Calu3 (cell line): Measurements from ENCODE around the gene SLC4A9. TPM values are rescaled to one million over a fixed set of nuclear protein-coding genes. Genes with fewer than 3 reads are reported as not detected.

Experiments
- BruUV-seq: library from RNA; stranded (reverse); fragments of 400-500 nt; replicated peaks from 2 replicates; lab custom pipeline; 2021; lab: Mats Ljungman, UMichigan
- CTCF ChIA-PET: fragments of 300-600 bp; sonication (Branson Sonifier 250); formaldehyde crosslinking; loops from one replicate; lab custom pipeline; 2022; ENCODE audit warnings: antibody characterized with exemption; lab: Charles Lee
- DNase-seq: peaks from one replicate; pipeline ENCODE4 v3.0.0; 2022
- H3K27ac Mint-ChIP-seq: one replicate; pipeline ENCODE4 v1.8.0; 2022; ENCODE audit warnings: mixed read lengths; ENCODE audit not compliant: unreplicated experiment
- H3K27me3 Mint-ChIP-seq: one replicate; pipeline ENCODE4 v1.8.0; 2022; ENCODE audit warnings: mixed read lengths; ENCODE audit not compliant: unreplicated experiment
- H3K36me3 Mint-ChIP-seq: one replicate; pipeline ENCODE4 v1.8.0; 2022; ENCODE audit warnings: mild to moderate bottlenecking, moderate library complexity, mixed read lengths; ENCODE audit not compliant: insufficient read depth, unreplicated experiment
- H3K4me1 Mint-ChIP-seq: one replicate; pipeline ENCODE4 v1.8.0; 2022; ENCODE audit warnings: mild to moderate bottlenecking, low read depth, mixed read lengths; ENCODE audit not compliant: unreplicated experiment
- H3K4me3 Mint-ChIP-seq: one replicate; pipeline ENCODE4 v1.8.0; 2022; ENCODE audit warnings: mild to moderate bottlenecking, low read depth, moderate library complexity, mixed read lengths; ENCODE audit not compliant: unreplicated experiment
- H3K9me3 Mint-ChIP-seq: one replicate; pipeline ENCODE4 v1.8.0; 2022; ENCODE audit warnings: low read depth, mixed read lengths; ENCODE audit not compliant: unreplicated experiment
- intact Hi-C: fragments of 100-400 bp; cut with micrococcal nuclease; formaldehyde crosslinking; loops from one replicate; pipeline ENCODE4 v1.10.0; 2022; ENCODE audit not compliant: unreplicated experiment
- total RNA-seq: library from RNA; stranded (reverse); gene quantifications from 2 replicates; pipeline ENCODE4 v1.2.3, GENCODE V29; 2022
- TF ChIP-seq, protein P1 (sequence below): fragments of 200-600 bp; IDR thresholded peaks from one replicate; pipeline ENCODE4 v1.8.0; 2022; ENCODE audit warnings: antibody characterized with exemption; ENCODE audit not compliant: unreplicated experiment

Gene SLC4A9
- total RNA-seq, 1 experiment from 2014 or later: not detected

DNA sequence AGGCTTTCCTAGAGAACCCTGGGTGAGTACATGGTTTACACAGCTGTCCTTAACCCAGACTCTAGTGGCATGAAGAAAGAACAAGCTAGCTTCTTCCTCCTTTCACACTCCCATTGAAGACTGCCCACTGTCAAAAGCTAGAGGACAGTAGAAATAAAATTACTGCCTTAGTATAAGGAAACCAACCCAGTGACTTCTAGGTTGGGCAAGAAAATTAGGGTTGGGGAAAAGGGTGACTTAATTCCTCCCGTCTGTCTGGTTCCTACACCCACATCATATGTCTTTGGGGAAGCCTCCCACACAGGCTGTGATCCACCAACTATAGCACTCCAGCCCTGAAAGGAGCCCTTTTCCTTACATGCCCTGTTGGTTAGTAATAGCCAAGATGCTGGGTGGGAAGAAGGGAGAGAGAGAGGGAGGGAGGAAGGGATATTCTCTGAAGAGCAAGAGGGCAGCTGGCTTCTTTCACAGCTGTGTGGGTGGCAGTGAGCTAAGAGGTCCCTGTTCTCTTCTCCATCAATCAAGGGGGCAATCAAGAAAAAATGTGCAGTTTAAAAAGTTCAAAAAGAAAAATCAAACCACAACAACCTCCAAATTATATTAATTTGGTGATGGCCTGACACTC lies 35.3 kb upstream of the SLC4A9 start:
- Mint-ChIP-seq H3K27me3 (no peaks in the 10 kb centered on the region), H3K4me3 (no peak overlapping the region), H3K9me3 (no peaks in the 10 kb centered on the region), H3K4me1 (peaks cover 30% of the 10 kb centered on the region), H3K36me3 (peaks cover 7% of the 10 kb centered on the region), H3K27ac (no peak overlapping the region)
- DNase-seq: no peak
- intact Hi-C loops: no loop called here
- no TSS peak for BruUV-seq
- TF ChIP-seq, protein P1, sequence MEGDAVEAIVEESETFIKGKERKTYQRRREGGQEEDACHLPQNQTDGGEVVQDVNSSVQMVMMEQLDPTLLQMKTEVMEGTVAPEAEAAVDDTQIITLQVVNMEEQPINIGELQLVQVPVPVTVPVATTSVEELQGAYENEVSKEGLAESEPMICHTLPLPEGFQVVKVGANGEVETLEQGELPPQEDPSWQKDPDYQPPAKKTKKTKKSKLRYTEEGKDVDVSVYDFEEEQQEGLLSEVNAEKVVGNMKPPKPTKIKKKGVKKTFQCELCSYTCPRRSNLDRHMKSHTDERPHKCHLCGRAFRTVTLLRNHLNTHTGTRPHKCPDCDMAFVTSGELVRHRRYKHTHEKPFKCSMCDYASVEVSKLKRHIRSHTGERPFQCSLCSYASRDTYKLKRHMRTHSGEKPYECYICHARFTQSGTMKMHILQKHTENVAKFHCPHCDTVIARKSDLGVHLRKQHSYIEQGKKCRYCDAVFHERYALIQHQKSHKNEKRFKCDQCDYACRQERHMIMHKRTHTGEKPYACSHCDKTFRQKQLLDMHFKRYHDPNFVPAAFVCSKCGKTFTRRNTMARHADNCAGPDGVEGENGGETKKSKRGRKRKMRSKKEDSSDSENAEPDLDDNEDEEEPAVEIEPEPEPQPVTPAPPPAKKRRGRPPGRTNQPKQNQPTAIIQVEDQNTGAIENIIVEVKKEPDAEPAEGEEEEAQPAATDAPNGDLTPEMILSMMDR: no peak
- CTCF ChIA-PET: no interaction called here

DNA sequence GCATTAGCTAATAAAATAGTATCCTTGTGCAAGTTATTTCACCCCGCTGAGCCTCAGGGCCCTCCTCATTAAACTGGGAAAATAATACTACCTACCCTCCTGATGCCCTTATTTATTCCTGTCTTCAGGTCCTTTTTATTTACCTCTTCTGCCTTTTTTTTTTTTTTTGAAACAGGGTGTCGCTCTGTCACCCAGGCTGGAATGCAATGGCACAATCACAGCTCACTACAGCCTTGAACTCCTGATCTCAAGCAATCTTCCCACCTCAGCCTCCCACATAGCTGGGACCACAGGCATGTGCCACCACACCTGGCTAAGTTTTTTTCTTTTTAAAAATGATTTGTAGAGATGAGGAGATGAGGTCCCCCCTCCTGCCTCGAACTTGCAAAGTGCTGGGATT lies 34.5 kb upstream of the SLC4A9 start:
- Mint-ChIP-seq H3K27me3 (no peaks in the 10 kb centered on the region), H3K27ac (no peak overlapping the region), H3K9me3 (no peaks in the 10 kb centered on the region), H3K4me1 (peaks cover 30% of the 10 kb centered on the region), H3K4me3 (no peak overlapping the region), H3K36me3 (peaks cover 7% of the 10 kb centered on the region)
- BruUV-seq: no TSS peak
- TF ChIP-seq, protein P1: no peak
- intact Hi-C loops: no loop called here
- no peak for DNase-seq
- CTCF ChIA-PET: no interaction called here

DNA sequence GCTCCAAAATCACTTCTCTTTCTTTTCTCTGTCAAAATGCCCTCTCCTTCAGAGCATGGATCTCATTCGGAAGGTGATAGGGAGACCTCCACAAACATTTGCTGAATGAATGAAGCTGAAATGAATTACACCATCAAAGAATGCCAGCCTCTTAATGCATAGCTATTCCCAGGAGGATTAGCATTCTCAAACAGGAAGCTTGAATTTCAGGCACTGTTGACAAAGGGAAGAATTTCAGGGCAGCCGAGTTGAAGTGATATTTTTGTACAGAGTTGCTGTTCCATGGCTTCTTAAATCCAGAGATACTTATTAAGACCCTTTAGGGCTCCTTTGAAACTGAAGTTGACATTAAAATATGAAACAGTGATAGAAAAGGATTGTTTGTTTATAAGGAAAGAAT lies 32.4 kb upstream of the SLC4A9 start:
- CTCF ChIA-PET: interaction anchor here (0.5 to 1.8 kb wide), 4 partner anchors 19 to 83 kb away, joined by 3 to 6 read pairs (median 4); partner anchors contain the start of gene HBEGF

DNA sequence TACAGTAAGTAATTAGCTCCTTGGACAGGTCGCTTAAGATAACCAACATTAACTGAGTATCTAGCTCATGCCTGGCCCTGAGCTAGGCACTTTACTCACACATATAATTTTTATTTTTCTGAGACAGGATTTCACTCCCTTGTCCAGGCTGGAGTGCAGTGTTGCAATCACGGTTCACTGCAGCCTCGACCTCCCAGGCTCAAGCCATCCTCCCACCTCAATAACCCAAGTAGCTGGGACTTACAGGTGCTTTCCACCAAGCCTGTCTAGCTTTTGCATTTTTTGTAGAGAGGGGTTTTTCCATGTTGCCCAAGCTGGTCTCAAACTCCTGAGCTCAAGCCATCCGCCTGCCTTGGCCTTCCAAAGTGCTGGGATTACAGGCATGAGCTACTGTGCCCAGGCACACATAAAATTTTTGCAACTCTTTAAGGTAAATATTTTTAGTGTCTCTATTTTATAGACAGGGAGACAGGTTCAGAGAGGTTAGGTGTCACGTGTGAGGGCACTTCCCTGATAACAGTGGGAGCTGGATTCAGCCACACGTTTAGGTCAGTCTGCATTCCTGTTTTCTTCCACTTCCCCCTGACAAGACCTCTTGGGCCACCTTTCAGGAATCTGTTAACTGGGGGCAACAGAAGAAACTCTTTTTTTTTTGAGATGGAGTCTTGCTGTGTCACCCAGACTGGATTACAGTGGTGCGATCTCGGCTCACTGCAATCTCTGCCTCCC lies 31.8 kb upstream of the SLC4A9 start:
- intact Hi-C loops: no loop called here
- no peak for DNase-seq
- H3K9me3 Mint-ChIP-seq: no peaks in the 10 kb centered on the region
- H3K4me3 Mint-ChIP-seq: no peak overlapping the region
- H3K27ac Mint-ChIP-seq: no peak overlapping the region
- peaks cover 16% of the 10 kb centered on the region for H3K4me1 Mint-ChIP-seq
- no peaks in the 10 kb centered on the region for H3K36me3 Mint-ChIP-seq
- CTCF ChIA-PET: interaction anchor here (0.6 to 1.8 kb wide), 3 partner anchors 18 to 27 kb away, joined by 3 to 6 read pairs (median 3); partner anchors contain the start of gene HBEGF
- TF ChIP-seq, protein P1: no peak
- H3K27me3 Mint-ChIP-seq: no peaks in the 10 kb centered on the region
- no TSS peak for BruUV-seq

More for the DNA sequence above, 32.4 kb upstream of the SLC4A9 start:
- no peaks in the 10 kb centered on the region for H3K9me3 Mint-ChIP-seq
- H3K27ac Mint-ChIP-seq: no peak overlapping the region
- H3K4me1 Mint-ChIP-seq: peaks cover 18% of the 10 kb centered on the region
- no peak overlapping the region for H3K4me3 Mint-ChIP-seq
- H3K36me3 Mint-ChIP-seq: peaks cover 4% of the 10 kb centered on the region
- H3K27me3 Mint-ChIP-seq: no peaks in the 10 kb centered on the region
- BruUV-seq: no TSS peak
- TF ChIP-seq, protein P1: no peak
- intact Hi-C loops: no loop called here
- no peak for DNase-seq
